AG10803 (cell line): ENCODE results near the gene CALCOCO1.

Experiments used
- DNase-seq: peaks from one replicate; pipeline ENCODE4 v3.0.0; 2010; ENCODE audit warnings: low read depth
- H3K4me3 ChIP-seq: 2 replicates; pipeline ENCODE4 v1.5.1; 2011; ENCODE audit warnings: mild to moderate bottlenecking, low read length, control low read depth
- TF ChIP-seq, protein P1 (sequence below): conservative IDR thresholded peaks from 2 replicates; pipeline ENCODE4 v1.5.1; 2011; ENCODE audit warnings: mild to moderate bottlenecking, low read length, control low read depth, inconsistent platforms

The CALCOCO1 gene

DNA sequence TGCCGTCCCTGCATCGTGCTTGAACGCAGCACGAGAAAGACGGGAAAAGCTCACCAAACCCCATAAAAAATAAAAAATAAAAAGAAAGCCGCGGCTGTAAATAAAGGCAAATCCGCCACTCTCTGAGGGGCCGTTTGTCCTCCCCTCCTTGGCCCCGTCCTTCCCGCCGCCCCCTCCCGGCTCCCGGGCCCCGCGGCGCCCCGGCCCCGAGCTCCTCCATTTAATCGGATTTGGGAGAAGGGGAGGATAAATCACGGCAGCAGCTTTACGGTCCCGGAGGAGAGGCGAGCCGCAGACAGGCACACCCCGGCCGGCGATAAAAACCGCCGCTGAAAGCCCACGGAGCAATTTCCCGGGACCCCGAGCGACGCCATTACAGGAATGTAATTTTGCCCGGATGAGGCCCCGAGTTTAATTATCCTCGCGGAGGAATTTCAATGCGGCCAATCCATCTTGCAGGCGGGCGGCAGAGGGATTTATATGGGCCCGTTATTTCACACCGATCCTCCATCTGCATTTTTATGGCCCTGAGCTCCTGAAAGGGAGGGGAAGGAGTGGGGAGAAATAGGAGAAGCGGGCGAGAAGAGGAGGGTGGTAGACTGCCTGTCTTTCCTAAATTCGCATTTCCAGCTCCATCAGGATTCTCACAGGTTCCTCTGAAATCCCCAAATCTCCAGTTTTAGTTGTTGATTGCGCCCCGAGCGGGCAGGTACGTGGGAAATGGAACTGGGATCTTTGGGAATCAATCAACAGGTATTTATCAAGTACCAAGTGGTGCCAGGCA lies 50.0 kb downstream of the CALCOCO1 start:
- peak; percentile 47 for DNase-seq
- H3K4me3 ChIP-seq = peak overlapping the region; percentile 55
- TF ChIP-seq, protein P1, sequence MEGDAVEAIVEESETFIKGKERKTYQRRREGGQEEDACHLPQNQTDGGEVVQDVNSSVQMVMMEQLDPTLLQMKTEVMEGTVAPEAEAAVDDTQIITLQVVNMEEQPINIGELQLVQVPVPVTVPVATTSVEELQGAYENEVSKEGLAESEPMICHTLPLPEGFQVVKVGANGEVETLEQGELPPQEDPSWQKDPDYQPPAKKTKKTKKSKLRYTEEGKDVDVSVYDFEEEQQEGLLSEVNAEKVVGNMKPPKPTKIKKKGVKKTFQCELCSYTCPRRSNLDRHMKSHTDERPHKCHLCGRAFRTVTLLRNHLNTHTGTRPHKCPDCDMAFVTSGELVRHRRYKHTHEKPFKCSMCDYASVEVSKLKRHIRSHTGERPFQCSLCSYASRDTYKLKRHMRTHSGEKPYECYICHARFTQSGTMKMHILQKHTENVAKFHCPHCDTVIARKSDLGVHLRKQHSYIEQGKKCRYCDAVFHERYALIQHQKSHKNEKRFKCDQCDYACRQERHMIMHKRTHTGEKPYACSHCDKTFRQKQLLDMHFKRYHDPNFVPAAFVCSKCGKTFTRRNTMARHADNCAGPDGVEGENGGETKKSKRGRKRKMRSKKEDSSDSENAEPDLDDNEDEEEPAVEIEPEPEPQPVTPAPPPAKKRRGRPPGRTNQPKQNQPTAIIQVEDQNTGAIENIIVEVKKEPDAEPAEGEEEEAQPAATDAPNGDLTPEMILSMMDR = no peak

DNA sequence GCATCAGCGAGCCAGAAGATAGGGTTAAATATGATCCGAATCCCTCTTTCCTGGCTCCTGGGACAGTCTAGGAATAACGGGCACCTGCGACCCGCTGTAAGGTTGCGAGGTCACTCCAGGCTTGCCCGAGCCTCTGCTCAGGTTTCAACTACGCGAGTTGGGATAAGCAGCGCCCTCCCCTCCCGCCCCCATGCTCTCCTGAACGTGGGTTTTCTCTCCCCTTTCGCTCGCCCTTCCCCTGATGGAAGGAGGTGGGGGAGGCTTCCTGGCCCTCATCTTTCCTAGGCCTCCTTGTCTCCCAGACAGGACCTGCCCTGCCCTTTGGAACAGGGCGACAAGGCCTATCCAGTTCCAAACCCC lies 50.6 kb downstream of the CALCOCO1 start:
- TF ChIP-seq, protein P1 = no peak
- peak overlapping the region; percentile 55 for H3K4me3 ChIP-seq
- DNase-seq = peak; percentile 42

DNA sequence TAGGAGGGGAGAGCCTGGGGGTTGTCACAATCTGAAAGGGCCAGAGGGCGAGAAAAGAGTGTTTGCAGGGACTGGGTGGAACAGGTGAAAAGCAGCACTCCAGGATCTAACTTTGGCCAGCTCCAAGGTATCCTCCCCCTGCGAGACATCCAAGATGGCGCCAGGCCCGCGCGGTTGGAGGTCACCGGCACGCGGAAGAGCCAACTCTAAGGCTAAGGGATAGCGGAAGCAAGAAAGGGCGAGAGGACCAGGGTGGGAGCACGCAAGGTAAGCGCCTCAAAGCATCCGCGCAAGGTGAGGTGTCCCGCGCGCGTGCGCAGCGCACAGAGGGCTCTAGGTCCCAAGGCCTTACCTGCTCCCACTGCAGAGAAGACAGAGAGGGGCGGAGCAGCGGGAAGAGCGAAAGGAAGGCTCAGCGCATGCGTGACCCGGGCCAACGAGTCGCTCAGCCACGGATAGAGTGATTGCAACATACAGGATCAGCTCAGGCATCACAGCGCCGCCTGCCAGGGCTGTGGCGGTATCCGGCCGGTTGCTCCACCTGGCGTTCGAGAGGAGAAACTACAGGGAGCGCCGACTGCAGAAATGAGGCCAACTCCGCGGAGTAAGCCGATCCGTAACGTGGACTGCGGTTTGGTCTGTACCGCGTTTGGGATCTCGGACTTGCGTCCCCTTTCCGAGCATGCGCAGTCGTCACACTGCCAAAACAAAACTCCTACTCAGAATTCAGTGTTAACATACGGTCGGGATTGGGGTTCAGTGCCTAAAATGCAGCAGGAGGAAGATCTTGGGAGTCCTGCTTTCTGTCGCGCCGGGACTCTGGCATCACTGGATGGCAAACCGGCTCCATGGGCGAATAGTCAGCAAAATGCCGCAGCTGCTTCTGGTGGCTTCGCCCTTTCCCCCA lies 51.3 kb downstream of the CALCOCO1 start, which contains the start of gene ATP5MC2:
Gene ATP5MC2, minus strand, starts transcription at position 383 of the 907 bp plus-strand sequence. CDS start 3,469 bp downstream, outside the sequence.
- peak within 1 kb of the TSS; percentile 98 for H3K4me3 ChIP-seq
- TF ChIP-seq, protein P1 = peak; percentile 99
- peak; percentile 98 for DNase-seq

DNA sequence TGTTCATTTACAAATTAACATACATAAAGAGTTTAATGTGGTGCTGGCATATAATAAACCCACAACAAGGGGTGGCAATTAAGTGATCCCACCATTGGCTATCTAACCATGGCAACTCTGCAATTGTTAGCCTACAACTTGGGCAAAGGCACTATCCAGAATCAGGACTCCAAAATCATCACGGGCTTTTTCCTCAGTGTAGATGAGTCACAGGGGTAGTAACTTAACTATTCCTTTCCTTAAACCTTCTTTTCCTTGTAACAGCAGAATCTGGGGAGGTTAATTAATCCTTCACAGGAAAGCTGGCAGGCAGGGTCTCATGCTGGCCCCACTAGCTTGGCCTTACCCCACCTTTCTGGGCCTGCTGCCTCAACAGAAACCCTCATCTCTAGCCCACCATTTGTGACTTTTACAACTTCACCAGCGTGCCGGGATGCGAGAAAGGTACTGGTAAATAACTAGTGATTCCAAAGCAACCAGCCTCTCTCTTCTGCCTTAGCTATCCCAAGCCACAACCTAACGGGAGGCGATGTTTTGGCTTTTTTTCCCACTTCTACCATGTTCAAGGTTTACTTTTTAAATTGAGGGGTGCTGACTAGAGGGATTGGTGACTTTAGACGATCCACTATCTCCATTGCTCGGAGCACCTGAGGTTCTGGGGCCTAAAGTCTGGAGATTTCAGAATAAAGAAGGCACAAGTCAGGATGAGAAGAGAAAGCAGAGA lies 52.1 kb downstream of the CALCOCO1 start:
- H3K4me3 ChIP-seq = peak overlapping the region; percentile 98
- DNase-seq = peak; percentile 11
- TF ChIP-seq, protein P1 = no peak

DNA sequence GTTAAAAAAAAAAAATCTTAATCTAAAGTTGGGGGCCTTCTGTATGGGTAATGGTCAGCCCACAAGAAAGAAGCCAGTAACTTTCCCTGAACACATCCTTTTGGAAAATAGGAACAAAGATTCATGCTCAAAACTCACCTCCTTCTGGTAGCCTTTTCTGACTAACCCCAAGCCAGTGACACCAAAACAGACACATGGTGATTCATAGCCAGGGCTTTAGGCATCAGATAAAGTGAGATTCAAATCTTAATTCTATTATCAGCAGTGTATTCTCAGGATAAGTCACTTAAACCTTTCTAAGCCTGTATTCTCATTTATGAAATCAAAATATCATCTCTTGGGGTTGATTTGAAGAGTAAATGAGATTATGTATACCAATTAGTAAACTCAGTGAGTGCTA lies 56.3 kb downstream of the CALCOCO1 start:
- H3K4me3 ChIP-seq = no peak overlapping the region
- no peak for DNase-seq
- TF ChIP-seq, protein P1 = no peak

DNA sequence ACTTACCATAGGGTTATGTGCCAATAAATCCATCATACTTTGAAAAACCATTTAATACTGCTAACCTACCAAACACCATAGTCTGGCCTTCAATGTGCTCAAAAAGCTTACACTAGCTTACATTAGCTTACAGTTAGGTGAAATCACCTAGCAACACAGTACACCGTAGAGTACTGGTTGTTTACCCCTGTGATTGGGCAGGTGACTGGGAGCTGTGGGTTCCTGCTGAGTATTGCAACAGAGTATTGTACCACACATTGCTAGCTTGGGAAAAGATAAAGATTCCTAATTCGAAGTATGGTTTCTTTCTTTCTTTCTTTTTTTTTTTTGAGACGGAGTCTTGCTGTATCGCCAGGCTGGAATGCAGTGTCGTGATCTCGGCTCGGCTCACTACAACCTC lies 56.9 kb downstream of the CALCOCO1 start:
- TF ChIP-seq, protein P1 = no peak
- H3K4me3 ChIP-seq = no peak overlapping the region
- no peak for DNase-seq
